ENCODE results near the gene GCSAML.

Gene GCSAML

DNA sequence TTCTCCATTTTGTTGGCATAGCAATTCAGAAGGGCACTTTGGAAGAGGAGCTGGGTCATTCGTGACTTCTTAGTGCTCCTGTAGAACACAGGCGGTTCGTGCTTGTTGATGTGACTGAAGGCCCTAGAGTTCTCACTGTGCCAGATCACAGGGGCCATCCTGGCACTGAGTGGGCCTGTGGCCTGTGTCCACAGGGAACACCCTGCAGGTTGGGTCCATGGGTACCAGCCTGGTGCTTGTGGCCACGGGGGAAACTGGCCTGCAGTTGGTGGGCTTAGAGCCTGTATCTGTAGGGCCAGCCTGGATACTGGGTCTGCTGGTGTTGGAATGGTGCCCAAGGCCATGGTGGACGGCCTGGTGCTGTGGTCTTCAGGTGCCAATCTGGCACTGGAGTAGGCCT lies 65.7 kb downstream of the GCSAML start:
- H3K4me1 ChIP-seq (ENCODE audit: control insufficient read depth, insufficient read depth, low read length): no peaks in the 10 kb centered on the region
- H3K9me3 ChIP-seq (ENCODE audit: control insufficient read depth, insufficient read depth, low read depth, low read length): no peaks in the 10 kb centered on the region
- H3K4me3 ChIP-seq (ENCODE audit: low read depth, low read length): no peak overlapping the region
- no peak for TF ChIP-seq SALL2 (tag by site-specific recombination; IDR thresholded peaks at IDR 0.05; ENCODE audit: borderline replicate concordance)
- no peak for TF ChIP-seq ZNF544 (tag by site-specific recombination; IDR thresholded peaks at IDR 0.05)
- TF ChIP-seq, protein P1, sequence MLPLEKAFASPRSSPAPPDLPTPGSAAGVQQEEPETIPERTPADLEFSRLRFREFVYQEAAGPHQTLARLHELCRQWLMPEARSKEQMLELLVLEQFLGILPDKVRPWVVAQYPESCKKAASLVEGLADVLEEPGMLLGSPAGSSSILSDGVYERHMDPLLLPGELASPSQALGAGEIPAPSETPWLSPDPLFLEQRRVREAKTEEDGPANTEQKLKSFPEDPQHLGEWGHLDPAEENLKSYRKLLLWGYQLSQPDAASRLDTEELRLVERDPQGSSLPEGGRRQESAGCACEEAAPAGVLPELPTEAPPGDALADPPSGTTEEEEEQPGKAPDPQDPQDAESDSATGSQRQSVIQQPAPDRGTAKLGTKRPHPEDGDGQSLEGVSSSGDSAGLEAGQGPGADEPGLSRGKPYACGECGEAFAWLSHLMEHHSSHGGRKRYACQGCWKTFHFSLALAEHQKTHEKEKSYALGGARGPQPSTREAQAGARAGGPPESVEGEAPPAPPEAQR (tag by site-specific recombination; IDR thresholded peaks at IDR 0.05): no peak
- no peak for TF ChIP-seq ZNF214 (tag by site-specific recombination; IDR thresholded peaks at IDR 0.05; ENCODE audit: borderline replicate concordance)
- TF ChIP-seq, protein P2, sequence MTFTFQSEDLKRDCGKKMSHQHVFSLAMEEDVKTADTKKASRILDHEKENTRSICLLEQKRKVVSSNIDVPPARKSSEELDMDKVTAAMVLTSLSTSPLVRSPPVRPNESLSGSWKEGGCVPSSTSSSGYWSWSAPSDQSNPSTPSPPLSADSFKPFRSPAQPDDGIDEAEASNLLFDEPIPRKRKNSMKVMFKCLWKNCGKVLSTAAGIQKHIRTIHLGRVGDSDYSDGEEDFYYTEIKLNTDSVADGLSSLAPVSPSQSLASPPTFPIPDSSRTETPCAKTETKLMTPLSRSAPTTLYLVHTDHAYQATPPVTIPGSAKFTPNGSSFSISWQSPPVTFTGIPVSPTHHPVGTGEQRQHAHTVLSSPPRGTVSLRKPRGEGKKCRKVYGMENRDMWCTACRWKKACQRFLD (tag by site-specific recombination; IDR thresholded peaks at IDR 0.05): no peak
- no peak for TF ChIP-seq ZNF654 (tag by site-specific recombination; IDR thresholded peaks at IDR 0.05; ENCODE audit: low read depth)
- TF ChIP-seq, protein P3, sequence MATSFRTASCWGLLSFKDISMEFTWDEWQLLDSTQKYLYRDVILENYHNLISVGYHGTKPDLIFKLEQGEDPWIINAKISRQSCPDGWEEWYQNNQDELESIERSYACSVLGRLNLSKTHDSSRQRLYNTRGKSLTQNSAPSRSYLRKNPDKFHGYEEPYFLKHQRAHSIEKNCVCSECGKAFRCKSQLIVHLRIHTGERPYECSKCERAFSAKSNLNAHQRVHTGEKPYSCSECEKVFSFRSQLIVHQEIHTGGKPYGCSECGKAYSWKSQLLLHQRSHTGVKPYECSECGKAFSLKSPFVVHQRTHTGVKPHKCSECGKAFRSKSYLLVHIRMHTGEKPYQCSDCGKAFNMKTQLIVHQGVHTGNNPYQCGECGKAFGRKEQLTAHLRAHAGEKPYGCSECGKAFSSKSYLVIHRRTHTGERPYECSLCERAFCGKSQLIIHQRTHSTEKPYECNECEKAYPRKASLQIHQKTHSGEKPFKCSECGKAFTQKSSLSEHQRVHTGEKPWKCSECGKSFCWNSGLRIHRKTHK (tag by site-specific recombination; IDR thresholded peaks at IDR 0.05): no peak
- CTCF ChIA-PET: no interaction called here
- no peaks in the 10 kb centered on the region for H3K36me3 ChIP-seq (ENCODE audit: control insufficient read depth in 2 of 2, insufficient read depth in 1 of 2, low read length in 2 of 2)
- POLR2A ChIA-PET: no interaction called here
- no peak overlapping the region for H3K27ac ChIP-seq (ENCODE audit: extremely low read depth, low read depth, low read length)

All from HEK293 (cell line).